Embryonic facial prominence (tissue), 1 donor: ENCODE results near the gene ANTXRL.
"Not testable (repeated sequence)": the region's sequence is repeated elsewhere in the genome, so short reads cannot be mapped to it uniquely, and the experiment has no call there.

Experiments used
- DNase-seq: peaks from one replicate; pipeline ENCODE4 v3.0.0-alpha.2; 2016; ENCODE audit errors: extremely low spot score

The ANTXRL gene

DNA sequence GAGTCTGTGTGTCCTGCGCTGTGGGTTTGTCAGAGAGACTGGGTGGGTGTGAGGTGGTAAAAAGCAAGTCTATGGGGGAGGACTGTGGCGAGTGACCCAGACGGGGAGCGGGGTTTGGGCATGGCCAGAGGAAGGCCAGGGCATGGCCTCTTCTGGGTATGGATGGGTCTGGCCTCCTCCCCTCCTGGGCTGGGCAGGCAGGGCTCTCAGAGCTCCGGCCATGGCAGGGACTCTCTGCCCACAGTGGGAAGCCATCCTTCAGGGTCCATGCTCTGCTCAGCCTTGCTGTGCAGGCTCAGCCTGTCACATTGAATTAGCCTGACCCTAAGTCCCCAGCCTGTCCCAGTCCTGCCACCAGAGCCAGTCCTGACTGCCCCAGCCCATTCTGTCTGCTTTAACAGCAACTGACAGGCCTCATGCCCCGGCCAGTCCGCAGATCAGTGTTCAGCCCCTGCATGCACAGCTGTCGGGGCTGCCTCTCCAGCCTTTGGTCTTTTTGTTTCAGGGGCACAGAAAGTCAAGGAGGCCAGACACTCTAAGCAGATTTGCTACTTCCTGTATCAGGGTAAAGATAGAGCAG lies 7.9 kb downstream of the ANTXRL start:
- no peak for DNase-seq

DNA sequence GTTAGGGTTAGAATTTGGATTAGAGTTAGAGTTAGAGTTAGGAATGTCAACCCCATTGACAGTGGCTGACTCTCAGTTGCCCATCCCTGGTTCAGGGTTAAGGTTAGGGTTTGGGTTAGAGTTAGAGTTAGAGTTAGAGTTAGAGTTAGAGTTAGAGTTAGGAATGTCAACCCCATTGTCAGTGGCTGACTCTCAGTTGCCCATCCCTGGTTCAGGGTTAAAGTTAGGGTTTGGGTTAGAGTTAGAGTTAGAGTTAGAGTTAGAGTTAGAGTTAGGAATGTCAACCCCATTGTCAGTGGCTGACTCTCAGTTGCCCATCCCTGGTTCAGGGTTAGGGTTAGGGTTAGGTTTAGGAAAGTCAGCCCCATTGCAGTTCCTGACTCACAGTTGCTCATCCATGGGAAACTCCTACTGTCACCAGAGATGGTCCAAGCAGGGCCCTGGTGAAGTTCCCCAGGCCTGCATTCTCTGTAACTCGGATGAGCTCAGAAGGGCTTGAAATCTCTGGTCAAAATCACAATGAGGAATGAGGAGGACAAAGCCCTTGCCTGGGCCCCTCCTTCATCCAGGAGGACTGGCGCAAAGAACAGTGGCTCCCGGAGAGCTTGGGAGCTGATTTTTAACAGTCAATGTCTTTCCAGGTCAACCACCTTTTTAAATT lies 8.7 kb downstream of the ANTXRL start:
- DNase-seq: not testable (repeated sequence)

DNA sequence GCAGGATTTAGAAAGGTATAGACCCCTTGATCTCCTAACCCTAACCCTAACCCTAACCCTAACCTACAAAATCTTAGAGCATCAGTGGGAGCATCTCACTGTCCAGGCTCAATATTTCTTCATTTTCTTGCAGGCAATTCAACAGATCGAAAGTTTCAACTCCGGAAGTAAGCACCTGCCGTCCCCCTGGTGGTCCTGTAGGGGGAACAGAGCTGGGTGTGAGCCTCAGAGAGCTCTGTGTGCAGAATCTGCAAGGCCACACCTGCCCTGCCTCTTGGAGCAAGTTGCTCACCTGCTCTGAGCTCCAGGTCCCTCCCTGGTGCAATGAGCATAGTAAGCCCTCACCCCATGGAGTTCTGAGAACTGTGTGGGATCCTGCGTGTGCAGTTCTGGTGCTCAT lies 9.3 kb downstream of the ANTXRL start:
- not testable (repeated sequence) for DNase-seq

DNA sequence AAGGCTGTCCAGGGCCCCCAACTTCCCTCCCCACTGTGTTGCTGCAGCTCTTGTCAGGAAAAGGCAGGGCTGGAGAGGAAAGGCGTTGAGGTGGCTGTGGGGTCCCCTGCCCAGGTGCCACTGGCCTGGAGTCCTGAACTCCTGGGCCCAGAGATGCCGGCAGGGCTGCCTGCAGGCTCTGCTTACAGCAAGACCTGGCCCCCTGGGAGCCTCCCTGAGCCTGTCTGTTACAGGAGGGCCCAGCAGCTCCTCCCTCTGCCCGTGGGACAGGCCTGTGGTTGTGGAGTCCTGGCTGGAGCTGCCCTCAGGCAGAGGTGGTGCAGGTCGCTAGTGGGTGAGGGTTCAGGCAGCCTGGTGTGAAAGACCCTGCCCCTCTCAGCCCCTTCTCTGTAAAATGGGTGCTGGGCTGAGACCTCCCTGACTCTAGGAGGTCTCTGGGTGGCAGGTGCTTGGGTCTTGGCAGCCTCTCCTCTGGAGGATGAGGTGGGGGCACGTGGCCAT lies 9.9 kb downstream of the ANTXRL start:
- no peak for DNase-seq

DNA sequence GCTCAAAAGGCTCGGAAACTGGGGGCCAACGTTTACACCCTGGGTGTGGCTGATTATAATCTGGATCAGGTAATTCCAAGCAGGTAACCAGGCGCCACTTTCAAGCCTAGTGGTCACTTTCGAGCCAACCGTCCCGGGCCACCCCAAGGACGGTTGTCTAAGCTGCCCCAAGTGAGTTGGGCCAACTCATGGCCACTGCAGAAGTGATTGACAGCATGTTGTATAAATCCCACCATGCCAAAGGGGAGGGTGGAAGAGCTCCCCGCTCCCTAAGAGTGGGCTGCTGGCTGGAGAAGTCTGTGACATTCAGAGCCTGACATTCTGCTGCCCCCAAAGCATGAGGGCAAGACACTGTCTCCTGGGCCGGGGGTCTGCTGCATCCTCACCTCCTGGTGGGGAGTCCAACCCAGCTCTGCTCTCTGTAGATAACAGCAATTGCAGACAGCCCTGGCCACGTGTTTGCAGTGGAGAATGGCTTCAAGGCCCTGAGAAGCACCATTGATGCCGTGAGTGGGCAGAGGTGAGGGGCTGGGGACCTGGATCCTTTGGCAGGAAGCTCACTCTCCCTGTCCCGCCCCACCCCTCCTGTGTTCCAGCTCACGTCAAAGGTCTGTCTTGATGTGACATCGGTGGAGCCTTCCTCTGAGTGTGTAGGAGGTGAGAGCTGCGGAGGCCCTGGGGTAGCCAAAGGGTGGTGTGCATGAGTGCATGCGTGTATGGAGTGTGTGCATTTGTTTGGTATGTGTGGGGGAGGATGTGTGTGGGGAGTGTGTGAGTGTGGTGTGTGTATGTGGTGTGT lies 10.8 kb downstream of the ANTXRL start:
- no peak for DNase-seq

DNA sequence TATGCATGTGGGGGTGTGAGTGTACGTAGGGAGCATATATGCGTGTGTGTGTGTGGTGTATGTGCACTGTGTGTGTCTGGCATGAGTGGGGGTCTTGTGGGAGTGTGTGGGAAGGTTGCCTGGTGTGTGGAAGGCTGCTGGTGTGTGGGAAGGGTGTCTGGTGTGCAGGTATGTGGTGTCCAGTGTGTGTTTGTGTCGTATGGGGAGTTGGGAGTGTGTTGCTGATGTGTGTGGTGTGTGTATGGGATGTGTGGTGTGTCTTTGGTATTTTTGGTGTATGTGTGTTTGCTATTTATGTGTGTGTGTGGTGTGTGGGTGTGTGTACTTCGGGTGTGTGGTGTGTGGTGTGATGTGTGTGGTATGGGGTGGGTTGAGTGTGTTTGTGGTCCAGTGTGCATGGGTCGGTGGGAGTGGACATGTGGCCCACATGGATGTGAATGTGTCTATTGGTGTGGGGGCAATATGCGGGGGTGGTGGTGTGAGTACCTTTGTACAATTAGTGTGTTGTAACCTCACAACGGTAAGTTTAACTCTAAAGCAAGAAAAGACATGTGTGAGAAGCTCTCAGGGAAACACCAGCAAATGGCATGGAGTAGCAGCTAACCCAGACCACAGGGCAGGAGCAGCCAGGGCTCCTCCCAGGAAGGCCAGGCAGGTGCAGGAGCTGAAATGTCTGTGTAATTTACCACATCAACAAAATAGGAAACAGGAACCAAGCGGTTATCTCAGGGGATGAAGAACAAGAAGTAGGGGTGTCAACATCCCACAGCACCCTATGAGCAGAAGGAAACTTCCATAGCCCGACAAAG lies 11.9 kb downstream of the ANTXRL start:
- DNase-seq: no peak

DNA sequence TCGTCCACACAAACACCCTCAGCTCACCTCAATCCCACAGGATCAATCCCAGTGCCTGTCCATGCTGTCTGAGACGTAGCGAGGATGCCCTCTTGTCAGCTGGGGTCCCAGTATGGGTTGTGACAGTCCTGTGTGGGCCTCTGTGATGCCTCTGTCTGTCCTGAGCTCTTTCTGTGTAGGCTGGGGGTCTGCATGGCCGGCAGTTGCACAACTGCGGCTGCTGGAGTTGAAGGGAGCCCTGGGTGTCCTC lies 12.4 kb downstream of the ANTXRL start:
- no peak for DNase-seq

DNA sequence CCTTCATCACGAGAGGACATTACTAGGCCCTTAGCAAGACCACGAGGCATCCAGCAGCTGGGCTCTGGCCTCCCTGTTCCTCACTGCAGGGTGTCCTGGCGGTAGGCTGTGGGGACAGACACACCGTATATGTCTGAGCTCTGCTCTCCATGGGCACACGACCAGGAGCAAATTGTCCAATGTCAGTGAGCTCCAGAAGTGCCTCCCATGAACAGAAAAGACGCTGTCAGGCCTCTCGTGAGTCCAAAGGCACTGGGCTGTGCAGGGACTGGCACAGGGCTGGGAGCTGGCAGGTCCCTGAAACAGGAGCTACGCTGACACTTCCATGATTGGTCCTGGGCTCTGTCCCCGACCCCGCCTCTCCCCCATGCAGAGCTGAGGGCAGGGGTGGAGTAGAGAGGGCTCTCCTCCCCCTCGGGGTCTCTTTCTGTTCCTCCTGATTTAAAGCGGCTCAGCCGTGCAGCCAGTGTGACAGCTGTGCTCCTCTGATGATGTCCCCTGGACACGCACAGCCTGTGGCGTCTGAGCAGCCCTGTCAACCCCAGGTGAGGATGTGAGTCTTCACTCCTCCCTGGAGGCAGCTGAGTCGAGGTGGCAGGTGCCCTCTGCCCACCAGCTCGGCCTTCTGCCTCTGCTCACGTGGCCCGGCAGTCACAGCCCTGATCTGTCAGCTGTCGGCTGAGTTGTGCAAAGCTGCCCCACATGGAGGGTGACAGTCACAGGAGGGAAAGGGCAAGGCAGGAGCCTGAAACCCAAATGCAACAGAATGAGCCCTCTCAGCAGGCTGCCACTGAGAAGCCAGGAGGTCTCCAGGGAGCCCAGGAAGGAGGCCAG lies 13.0 kb downstream of the ANTXRL start:
- DNase-seq: no peak

DNA sequence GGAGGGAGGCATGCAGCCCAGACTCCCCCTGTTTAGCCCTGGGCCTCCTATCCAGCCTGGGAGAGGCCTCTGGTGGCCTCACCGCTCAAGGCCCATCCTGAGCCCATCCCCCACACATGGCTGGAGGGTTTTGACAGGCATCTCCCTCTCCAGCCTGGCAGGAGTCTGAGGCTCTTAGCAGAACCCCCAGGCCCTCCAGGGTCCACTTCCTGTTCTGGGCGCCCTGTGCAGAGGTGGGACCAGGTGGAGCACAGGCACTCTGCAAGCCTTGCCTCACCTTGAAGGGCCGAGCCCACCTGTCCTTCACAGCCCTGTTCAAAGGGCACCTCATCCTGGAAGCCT lies 13.5 kb downstream of the ANTXRL start:
- DNase-seq: not testable (repeated sequence)

DNA sequence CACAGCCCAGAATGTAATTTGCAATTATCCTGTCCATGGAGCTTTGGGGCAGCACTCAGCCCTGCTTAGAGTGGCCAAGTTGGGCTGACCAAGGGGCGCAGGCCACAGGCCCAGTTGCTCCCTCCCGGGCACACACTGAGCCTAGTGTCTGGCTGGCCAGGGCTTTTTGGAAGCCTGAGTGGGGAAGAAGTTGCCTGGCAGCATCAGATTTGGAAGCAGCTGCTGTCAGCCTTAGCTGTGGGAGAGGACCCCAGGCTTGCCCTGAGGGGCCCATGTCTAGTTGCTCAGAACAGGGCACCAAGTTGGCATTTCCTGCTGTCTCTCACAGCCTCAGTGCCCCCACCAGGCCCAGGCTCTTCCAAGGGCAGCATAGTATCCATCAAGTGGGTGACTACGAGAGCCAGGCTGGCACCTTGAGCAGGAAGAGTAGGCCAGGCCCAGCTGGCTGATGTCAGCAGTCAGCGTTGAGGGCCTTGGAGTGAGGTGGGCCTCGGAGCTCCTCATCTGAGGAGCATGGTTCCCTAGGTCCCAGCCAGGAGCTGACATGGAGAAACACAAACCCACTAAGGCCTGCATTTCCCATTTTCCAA lies 14.4 kb downstream of the ANTXRL start:
- no peak for DNase-seq

DNA sequence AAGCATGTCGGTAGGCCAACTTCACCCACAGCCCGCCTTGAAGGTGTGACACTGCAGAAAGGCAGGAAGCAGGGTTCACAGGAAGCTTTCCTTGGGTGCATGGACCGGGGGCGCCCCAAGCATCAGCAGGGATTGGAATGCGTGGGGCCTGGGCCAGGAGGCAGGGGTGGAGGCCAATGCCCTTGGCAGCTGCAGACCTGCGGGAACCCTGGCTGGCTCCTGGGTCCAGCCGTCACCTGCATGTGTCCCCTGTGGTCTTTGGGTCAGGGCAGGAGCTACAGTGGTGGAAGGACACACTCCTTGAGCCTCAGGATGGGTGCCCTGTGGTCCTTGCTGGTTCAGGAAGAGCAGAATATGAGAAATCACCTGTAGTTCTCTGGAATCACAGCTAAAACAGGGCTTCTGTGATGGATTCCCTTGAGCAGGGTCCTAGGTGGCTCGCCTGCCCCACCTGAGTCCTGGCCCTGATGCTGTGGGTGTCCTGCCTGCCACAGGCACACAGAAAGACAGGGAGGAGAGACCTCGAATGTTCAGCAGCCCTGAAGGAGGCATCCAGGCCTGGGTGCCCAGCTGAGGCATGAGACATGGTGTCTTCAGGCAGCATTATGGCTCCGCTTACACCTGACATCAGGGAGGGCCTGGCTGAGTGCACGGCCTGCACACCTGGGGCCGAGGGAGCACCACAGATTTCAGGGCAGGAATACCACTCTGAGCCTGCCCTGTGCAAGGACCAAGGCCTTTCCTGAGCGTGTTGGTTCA lies 15.1 kb downstream of the ANTXRL start:
- no peak for DNase-seq

DNA sequence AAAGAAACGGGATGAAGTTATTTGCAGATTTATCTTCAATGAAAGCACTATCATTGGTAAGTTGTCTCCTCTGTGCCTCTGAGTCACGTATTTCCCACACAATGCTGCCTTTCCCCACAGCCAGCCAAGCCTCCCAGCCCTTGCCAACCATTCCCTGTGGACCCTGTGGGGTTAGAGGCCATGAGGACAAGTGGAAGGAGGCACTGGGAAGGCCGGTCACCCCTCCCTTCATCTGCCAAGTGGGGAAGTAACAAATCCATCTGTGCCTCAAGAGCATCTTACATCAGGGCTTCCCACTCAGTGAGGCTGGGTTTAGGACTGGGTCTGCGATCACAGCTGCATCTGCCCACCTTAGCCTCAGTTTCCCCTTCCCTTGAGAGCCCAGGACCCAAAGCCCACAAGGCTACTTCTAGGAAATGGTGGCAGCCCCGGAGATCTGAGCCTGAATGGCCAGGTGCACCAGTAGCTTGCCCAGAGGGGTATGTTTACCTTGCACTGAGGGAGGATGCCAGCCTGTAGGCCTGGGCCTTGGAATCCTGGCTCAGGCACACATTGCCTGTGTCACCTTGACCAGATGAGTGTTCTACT lies 16.1 kb downstream of the ANTXRL start:
- DNase-seq: not testable (repeated sequence)

DNA sequence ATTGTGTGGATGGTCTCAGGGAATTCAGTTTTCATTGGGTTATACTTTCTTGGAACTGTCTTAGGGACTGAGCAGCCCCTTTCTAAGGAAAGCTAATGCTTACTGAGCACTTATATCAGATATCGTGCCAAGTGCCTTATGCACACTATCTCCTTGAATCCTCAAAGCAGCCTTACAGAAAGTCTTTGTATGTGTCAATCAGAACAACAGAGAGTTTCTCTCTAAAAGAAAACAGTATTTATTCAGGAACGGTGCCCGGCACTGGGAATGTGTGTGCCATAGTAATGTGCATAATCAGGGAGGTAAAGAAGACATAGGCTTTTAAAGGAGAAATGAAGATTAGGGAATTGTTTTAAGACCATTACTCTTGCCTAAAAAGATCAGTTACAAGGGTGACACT lies 17.3 kb downstream of the ANTXRL start:
- no peak for DNase-seq

DNA sequence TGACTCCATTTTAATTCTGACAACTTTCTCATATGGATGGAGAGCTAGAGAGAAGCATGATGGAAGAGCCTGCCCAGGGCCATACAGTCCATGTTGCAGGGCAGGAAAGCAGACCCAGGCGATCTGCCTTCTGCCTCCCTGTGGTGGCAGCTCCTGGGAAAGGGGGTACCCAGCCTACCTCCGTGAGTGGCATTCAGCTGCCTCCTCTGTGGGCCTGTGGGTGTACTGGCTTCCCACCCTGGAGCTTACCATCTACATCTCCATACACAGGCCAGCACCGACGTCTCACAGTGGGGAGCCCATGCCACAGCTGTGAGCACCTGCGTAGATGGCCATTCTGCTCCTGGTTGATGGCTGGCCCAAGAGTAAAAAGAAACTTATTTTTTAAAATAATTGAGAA lies 17.9 kb downstream of the ANTXRL start:
- not testable (repeated sequence) for DNase-seq

DNA sequence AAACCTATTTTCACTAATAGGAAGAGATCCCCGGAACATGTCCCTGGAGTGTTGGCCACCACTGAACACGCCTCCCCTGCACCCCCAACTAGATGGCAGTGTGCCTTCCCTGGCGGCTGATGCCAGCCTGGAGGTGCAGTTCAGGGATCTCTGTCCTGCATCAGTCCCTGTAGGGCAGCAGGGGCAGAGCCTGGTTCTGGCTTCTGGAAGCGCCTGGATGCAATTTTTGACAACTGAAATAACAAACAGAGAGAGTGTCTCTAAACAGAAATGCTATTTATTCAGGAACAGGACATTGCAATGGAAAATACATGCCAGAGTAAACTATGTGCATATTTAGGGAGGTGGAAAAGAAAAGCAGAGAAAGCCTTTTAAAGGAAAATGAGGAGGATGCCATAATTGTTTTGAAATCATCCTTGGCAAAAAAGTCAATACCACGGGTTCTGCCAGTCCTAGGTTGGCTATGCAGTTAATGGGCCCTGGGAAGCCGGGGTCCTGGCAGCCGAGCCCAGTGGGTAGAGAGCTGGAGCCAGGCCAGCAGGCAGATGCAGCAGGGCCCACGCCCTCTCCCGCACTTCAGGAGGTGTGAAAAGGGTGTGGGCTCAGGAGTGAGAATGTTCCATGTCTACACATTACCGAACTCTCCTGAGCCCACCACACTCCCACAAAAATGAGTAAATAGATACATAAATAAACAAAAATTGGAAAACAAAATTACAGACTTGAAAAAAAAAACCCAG lies 18.5 kb downstream of the ANTXRL start:
- DNase-seq: no peak

DNA sequence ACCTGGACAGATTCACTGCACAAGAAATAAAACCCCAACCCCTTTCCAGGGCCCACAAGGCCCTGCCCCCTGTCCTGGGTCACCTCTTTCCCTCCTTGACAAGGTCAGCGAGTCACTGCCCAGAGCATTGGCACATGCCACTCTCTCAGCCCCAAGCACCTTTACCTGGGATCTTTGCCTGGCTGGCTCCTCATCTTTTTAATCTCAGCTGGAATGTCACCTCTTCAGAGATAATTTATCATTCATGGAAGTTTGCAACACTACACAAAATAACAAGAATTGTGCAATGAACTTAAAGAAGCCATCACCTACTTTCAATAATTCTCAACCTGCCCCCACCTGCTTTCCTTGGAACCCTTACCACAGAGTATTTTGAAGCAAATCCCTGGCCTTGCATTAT lies 19.2 kb downstream of the ANTXRL start:
- no peak for DNase-seq

DNA sequence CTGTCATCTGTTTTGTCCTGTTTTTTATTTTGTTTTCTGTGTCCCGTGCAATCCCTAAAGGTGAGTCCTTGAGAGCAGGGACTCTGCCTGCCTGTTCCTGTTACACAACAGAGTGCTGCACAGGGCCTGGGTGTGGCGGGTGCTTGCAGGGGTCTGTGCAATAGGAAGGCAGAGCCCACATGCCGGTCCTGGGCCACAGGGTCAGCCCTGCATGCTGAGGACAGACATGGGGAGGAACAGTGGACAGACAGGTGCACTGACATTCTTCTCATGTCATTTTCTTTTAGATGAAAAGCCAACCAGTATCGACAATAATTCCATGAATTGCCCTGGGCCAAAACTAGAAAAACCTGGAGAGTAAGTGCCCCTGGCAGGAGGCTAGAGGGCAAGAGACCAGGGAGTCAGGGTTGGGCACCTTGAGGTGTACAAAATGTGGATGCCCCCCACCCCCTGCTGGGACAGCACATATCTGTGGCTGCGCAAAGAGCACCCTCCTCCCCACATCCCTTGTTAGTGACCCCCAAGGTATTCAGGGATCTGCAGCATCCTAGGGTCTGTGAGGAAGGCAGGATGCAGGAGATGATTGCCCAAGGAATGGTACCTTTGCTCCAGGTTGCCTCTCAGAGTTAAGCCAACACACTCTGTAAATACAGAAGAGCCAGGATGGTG lies 19.9 kb downstream of the ANTXRL start:
- no peak for DNase-seq

DNA sequence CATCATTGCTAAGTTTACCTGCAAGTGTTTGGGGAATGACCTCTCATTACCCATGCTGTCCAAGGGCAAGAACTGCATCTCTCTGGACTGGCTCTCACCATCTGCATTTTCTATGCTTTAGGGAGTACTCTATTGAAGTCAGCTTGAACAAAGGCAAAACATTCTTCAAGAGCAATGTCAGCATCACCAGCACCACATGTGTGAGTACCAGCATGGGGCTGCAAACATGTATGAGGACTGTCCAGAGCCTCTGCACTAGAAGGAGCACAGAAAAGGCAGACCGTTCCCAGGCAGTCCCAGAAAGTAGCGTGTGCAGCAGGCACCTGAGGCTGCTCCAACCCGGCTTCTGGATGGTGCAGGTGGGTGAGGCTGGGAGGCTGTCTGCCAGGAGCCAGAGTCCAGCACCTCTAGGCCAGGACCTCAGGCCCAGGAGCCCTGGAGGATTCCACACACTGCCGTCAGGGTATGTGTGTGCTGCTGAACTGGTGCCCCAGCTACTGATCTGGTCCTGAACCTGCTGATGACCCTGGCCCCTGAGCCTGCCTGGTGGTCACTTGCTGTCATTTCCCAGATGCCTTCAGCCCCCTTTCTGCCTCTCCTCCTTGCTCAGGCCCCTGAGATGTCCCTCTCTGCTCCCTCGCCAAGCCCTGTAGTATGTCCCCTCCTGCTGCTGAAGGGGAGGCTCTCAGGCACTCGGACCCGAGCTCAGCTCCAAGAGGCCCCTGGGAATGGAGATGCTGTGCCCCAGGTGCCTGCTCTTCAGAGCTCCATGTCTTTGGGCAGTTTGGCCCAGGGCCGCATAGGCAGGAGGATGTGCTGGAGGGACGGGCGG lies 20.7 kb downstream of the ANTXRL start:
- DNase-seq: no peak
